A549 (cell line): ENCODE data around the gene KLHL13. TPM values are rescaled to one million over a fixed set of nuclear protein-coding genes. Genes with fewer than 3 reads are reported as not detected.

Experiments used
- ATAC-seq, 2 experiments: fragments of 200-7000 bp in 1 of 2; fragments of >200 bp in 1 of 2; cut with Nextera tagmentation in 1 of 2; cut with Tn5 transposase in 1 of 2; 3 replicates each; pipeline versions ENCODE4 v1.8.0 to v1.9.1; 2018 to 2020; ENCODE audit warnings: mild to moderate bottlenecking in 1 of 2, moderate library complexity in 1 of 2
- CTCF ChIA-PET: fragments of 300-600 bp; sonication (Branson Sonifier 250); formaldehyde crosslinking; extraction: SDS; loops from one replicate; lab custom pipeline; 2021; ENCODE audit warnings: antibody characterized with exemption, inconsistent platforms; lab: Yijun Ruan, JAX
- POLR2A ChIA-PET: fragments of 350-600 bp; formaldehyde crosslinking; extraction: SDS; loops from one replicate; lab custom pipeline; 2021; ENCODE audit warnings: antibody characterized with exemption, inconsistent platforms; lab: Yijun Ruan, JAX
- DNase-seq, 2 experiments: peaks; one replicate each; pipeline versions ENCODE4 v3.0.0 to v3.0.0-alpha.2; 2011 to 2016; ENCODE audit warnings: low read depth in 1 of 2, low spot score in 1 of 2
- FAIRE-seq: peaks from 2 replicates; lab custom pipeline; 2011; peaks lifted over from hg19 to GRCh38; lab: Jason Lieb, UNC
- H3K27ac ChIP-seq, 2 experiments: fragments of >200 bp; sonication (Bioruptor Twin); formaldehyde crosslinking; 3 replicates each; pipeline ENCODE4 v1.5.1; 2016 to 2017
- H3K4me1 ChIP-seq: fragments of >200 bp; sonication (Bioruptor Twin); formaldehyde crosslinking; 3 replicates; pipeline ENCODE4 v1.6.1; 2016
- H3K4me2 ChIP-seq: fragments of >200 bp; sonication (Bioruptor Twin); formaldehyde crosslinking; 3 replicates; pipeline ENCODE4 v1.6.1; 2016
- H3K4me3 ChIP-seq: fragments of >200 bp; sonication (Bioruptor Twin); formaldehyde crosslinking; 3 replicates; pipeline ENCODE4 v1.5.1; 2016
- H3K9me3 ChIP-seq: fragments of >200 bp; sonication (Bioruptor Twin); formaldehyde crosslinking; 3 replicates; pipeline ENCODE4 v1.6.1; 2016
- CBX2 ChIP-seq: fragments of 200-600 bp; sonication (generic); IDR thresholded peaks from 2 replicates; pipeline ENCODE4 v1.6.1; 2016; ENCODE audit warnings: low read depth, mild to moderate bottlenecking, borderline replicate concordance
- CBX8 ChIP-seq: fragments of 200-600 bp; sonication (generic); IDR thresholded peaks from 2 replicates; pipeline ENCODE4 v1.6.1; 2016
- CHD2 ChIP-seq: fragments of 150-350 bp; IDR thresholded peaks from 2 replicates; pipeline ENCODE4 v1.6.1; 2014; ENCODE audit warnings: low read length; ENCODE audit not compliant: partially characterized antibody
- CHD4 ChIP-seq: fragments of 200-600 bp; sonication (generic); IDR thresholded peaks from 2 replicates; pipeline ENCODE4 v1.6.1; 2016; ENCODE audit warnings: antibody characterized with exemption, mild to moderate bottlenecking, borderline replicate concordance
- CTCF ChIP-seq: fragments of >200 bp; sonication (Bioruptor Twin); formaldehyde crosslinking; IDR thresholded peaks from 3 replicates; pipeline ENCODE4 v1.5.1; 2016
- E2F6 ChIP-seq: IDR thresholded peaks from 2 replicates; pipeline ENCODE4 v1.6.1; 2012; ENCODE audit warnings: low read depth, borderline replicate concordance
- EHMT2 ChIP-seq: fragments of 200-600 bp; sonication (generic); IDR thresholded peaks from 2 replicates; pipeline ENCODE4 v1.6.1; 2016; ENCODE audit warnings: antibody characterized with exemption, low read depth, mild to moderate bottlenecking, moderate library complexity
- EP300 ChIP-seq, 2 experiments: fragments of >200 bp; sonication (Bioruptor Twin); formaldehyde crosslinking; IDR thresholded peaks; 2 replicates in 1 of 2; 3 replicates in 1 of 2; pipeline ENCODE4 v1.6.1; 2016 to 2017
- FOSL2 ChIP-seq, 2 experiments: fragments of 450-650 bp in 1 of 2; fragments of >200 bp in 1 of 2; sonication (Bioruptor Twin) in 1 of 2; formaldehyde crosslinking; IDR thresholded peaks; 2 replicates each; pipeline versions ENCODE4 v1.5.0 to v1.6.1; 2016 to 2020; ENCODE audit warnings: mild to moderate bottlenecking in 1 of 2, moderate library complexity in 1 of 2
- FOXS1 ChIP-seq: fragments of 250-450 bp; sonication (Bioruptor Pico); IDR thresholded peaks from 2 replicates; pipeline ENCODE4 v1.5.0; 2020; ENCODE audit warnings: mild to moderate bottlenecking, moderate library complexity
- GATA3 ChIP-seq: IDR thresholded peaks from 2 replicates; pipeline ENCODE4 v1.6.1; 2012; ENCODE audit warnings: borderline replicate concordance
- HEYL ChIP-seq: fragments of 250-450 bp; sonication (Bioruptor Pico); IDR thresholded peaks from 2 replicates; pipeline ENCODE4 v1.8.0; 2021; ENCODE audit warnings: mild to moderate bottlenecking, moderate library complexity
- HMGXB4 ChIP-seq: fragments of 250-450 bp; sonication (Bioruptor Pico); IDR thresholded peaks from 2 replicates; pipeline ENCODE4 v1.5.0; 2021; ENCODE audit warnings: mild to moderate bottlenecking, moderate library complexity, borderline replicate concordance
- HOXA7 ChIP-seq: fragments of 250-450 bp; sonication (Bioruptor Pico); IDR thresholded peaks from 2 replicates; pipeline ENCODE4 v1.5.0; 2020; ENCODE audit warnings: mild to moderate bottlenecking, moderate library complexity
- HOXB5 ChIP-seq: fragments of 250-450 bp; sonication (Bioruptor Pico); IDR thresholded peaks from 2 replicates; pipeline ENCODE4 v1.5.0; 2020; ENCODE audit warnings: mild to moderate bottlenecking, moderate library complexity
- JUNB ChIP-seq: fragments of >200 bp; sonication (Bioruptor Twin); formaldehyde crosslinking; IDR thresholded peaks from 2 replicates; pipeline ENCODE4 v1.6.1; 2016
- KDM1A ChIP-seq: fragments of 200-600 bp; sonication (generic); IDR thresholded peaks from 2 replicates; pipeline ENCODE4 v1.6.1; 2016; ENCODE audit warnings: low read depth, mild to moderate bottlenecking
- NPAS2 ChIP-seq: fragments of 250-450 bp; sonication (Bioruptor Pico); IDR thresholded peaks from 2 replicates; pipeline ENCODE4 v1.8.0; 2022; ENCODE audit warnings: mild to moderate bottlenecking, moderate library complexity, borderline replicate concordance
- NR3C1 ChIP-seq: fragments of >200 bp; sonication (Bioruptor Twin); formaldehyde crosslinking; IDR thresholded peaks from 3 replicates; pipeline ENCODE4 v1.6.1; 2017
- PBX3 ChIP-seq: IDR thresholded peaks from 2 replicates; pipeline ENCODE4 v1.6.1; 2012
- POLR2A ChIP-seq: IDR thresholded peaks from 2 replicates; pipeline ENCODE4 v1.6.1; 2012; ENCODE audit warnings: mild to moderate bottlenecking, low read length
- RAD21 ChIP-seq, 2 experiments: fragments of >200 bp in 1 of 2; sonication (Bioruptor Twin) in 1 of 2; formaldehyde crosslinking in 1 of 2; IDR thresholded peaks in 1 of 2; conservative IDR thresholded peaks in 1 of 2; 2 replicates in 1 of 2; 3 replicates in 1 of 2; pipeline ENCODE4 v1.6.1; 2012 to 2018; ENCODE audit warnings: inconsistent platforms in 1 of 2
- RARB ChIP-seq: fragments of 250-450 bp; sonication (Bioruptor Pico); IDR thresholded peaks from 2 replicates; pipeline ENCODE4 v1.8.0; 2021; ENCODE audit warnings: mild to moderate bottlenecking, moderate library complexity
- RCOR1 ChIP-seq: fragments of 150-350 bp; IDR thresholded peaks from 2 replicates; pipeline ENCODE4 v1.6.1; 2014; ENCODE audit warnings: antibody characterized with exemption, low read length, low read depth
- RNF2 ChIP-seq: fragments of 200-600 bp; sonication (generic); IDR thresholded peaks from 2 replicates; pipeline ENCODE4 v1.6.1; 2016; ENCODE audit warnings: low read depth, mild to moderate bottlenecking, antibody characterized with exemption, moderate library complexity, borderline replicate concordance
- TFCP2L1 ChIP-seq: fragments of 250-450 bp; sonication (Bioruptor Pico); IDR thresholded peaks from 2 replicates; pipeline ENCODE4 v1.5.0; 2021; ENCODE audit warnings: mild to moderate bottlenecking
- USF2 ChIP-seq: fragments of 450-650 bp; IDR thresholded peaks from 2 replicates; pipeline ENCODE4 v1.6.1; 2014; ENCODE audit warnings: antibody characterized with exemption
- ZFP36 ChIP-seq: fragments of 450-650 bp; IDR thresholded peaks from 2 replicates; pipeline ENCODE4 v1.6.1; 2014; ENCODE audit warnings: borderline replicate concordance; ENCODE audit not compliant: partially characterized antibody
- ZNF302 ChIP-seq: fragments of 250-450 bp; sonication (Bioruptor Pico); IDR thresholded peaks from 2 replicates; pipeline ENCODE4 v1.9.0; 2021; ENCODE audit warnings: inconsistent platforms, mild to moderate bottlenecking, moderate library complexity
- ZSCAN20 ChIP-seq: fragments of 250-450 bp; sonication (Bioruptor Pico); IDR thresholded peaks from 2 replicates; pipeline ENCODE4 v1.8.0; 2022; ENCODE audit warnings: mild to moderate bottlenecking, moderate library complexity
- WGBS: methylation state at CpG from one replicate; pipeline ENCODE4 v1.1.6; 2017; ENCODE audit errors: missing lambda C conversion rate; 5-methylcytosine and 5-hydroxymethylcytosine counted together
- polyA plus RNA-seq, 4 experiments: library from polyadenylated mRNA; depleted of rRNA in 3 of 4; stranded (reverse); fragments of >200 nt; fragmentation: RNase III in 1 of 4; extraction: RNeasy Plus Mini Kit Qiagen cat#74134 plus additional on column Dnase treatment in 1 of 4; gene quantifications; 2 replicates in 3 of 4; 3 replicates in 1 of 4; pipeline ENCODE4 v1.2.3, GENCODE V29; 2011 to 2017

Gene KLHL13
- polyA plus RNA-seq, 2 of the 4 experiments (the other 2 are of a cell fraction): 0.76 to 1.0 TPM

DNA sequence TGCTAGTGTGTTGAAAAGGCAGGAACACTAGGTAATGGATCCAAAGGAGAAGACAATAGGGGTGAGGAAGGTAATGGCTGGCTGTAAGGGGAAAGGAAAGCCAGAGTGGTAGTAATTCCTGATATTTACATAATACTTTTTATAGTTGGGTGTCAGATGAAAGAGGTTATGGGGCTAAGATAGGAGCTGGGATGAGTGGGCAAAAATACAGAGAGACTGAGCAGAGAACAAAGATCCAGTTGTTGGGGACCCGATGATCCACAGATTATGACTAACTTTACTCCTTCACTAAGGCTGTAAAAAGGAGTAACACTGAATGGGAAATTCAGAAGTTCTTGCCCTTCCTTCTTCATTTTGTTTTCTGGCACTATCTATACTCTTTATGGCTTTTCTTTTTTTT is 138.2 kb downstream of the KLHL13 start:
- ChIA-PET POLR2A (no interaction called here), CTCF (no interaction called here)
- no peak for ATAC-seq
- no peak overlapping the region for H3K4me3 ChIP-seq
- H3K4me1 ChIP-seq: no peaks in the 10 kb centered on the region
- H3K4me2 ChIP-seq: no peak overlapping the region
- TF ChIP-seq TFCP2L1 (CRISPR knock-in tag) (no peak), GATA3 (no peak), RNF2 (no peak), CBX2 (no peak), RARB (no peak), ZSCAN20 (CRISPR knock-in tag) (no peak), ZNF302 (CRISPR knock-in tag) (no peak), USF2 (no peak), HOXA7 (CRISPR knock-in tag) (no peak), EP300 (IDR thresholded peaks at IDR 0.05) (no peak), FOXS1 (no peak), E2F6 (no peak), RCOR1 (no peak), CBX8 (no peak), HMGXB4 (CRISPR knock-in tag) (no peak), HOXB5 (no peak)
- 97% methylated on average over 1 of the region's 1 CpG for WGBS
- DNase-seq: no peak
- no peak for FAIRE-seq
- H3K27ac ChIP-seq: no peak overlapping the region
- no peaks in the 10 kb centered on the region for H3K9me3 ChIP-seq

DNA sequence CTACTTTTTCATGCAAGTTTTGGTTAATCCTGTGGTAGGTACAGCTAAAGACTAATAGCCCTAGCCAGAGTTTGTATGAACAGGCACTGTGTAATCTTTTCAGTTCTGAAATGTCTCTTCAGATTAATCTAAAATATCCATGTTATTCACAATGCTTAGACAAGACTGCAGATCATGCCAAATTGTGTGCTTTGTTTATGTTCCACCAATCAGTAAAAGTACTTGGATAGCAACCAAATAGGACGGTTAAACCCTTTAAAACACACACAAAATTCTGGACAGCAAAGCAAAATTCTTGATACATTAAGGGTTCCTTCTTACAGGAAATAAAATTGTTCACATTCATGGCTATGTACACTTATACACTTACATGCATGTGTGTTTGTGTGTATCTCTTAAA is 139.1 kb downstream of the KLHL13 start:
- H3K4me1 ChIP-seq: no peaks in the 10 kb centered on the region
- H3K9me3 ChIP-seq: no peaks in the 10 kb centered on the region
- CTCF ChIA-PET: no interaction called here
- no peak overlapping the region for H3K4me3 ChIP-seq
- ATAC-seq (no peak), FAIRE-seq (no peak), DNase-seq (no peak)
- H3K4me2 ChIP-seq: no peak overlapping the region
- WGBS: 0% methylated on average over 1 of the region's 1 CpG
- POLR2A ChIA-PET: no interaction called here
- no peak for TF ChIP-seq GATA3
- TF ChIP-seq CTCF: no peak
- no peak for TF ChIP-seq NR3C1
- no peak for TF ChIP-seq FOSL2 (IDR thresholded peaks at IDR 0.05)
- no peak for TF ChIP-seq FOSL2 (CRISPR knock-in tag; IDR thresholded peaks at IDR 0.05)
- no peak for TF ChIP-seq JUNB
- TF ChIP-seq POLR2A: no peak
- TF ChIP-seq ZFP36: no peak
- no peak for TF ChIP-seq NPAS2
- TF ChIP-seq HEYL (CRISPR knock-in tag): no peak
- no peak for TF ChIP-seq CHD2
- no peak for TF ChIP-seq EHMT2
- TF ChIP-seq RAD21 (conservative IDR thresholded peaks at IDR 0.05 in 1 of 2, IDR thresholded peaks at IDR 0.05 in 1 of 2): no peak
- no peak for TF ChIP-seq CHD4
- TF ChIP-seq PBX3: no peak
- no peak for TF ChIP-seq KDM1A
- TF ChIP-seq ZSCAN20 (CRISPR knock-in tag): no peak
- no peak for TF ChIP-seq RCOR1
- TF ChIP-seq TFCP2L1 (CRISPR knock-in tag): no peak
- H3K27ac ChIP-seq: no peak overlapping the region
